Prostate gland (tissue), 2 donors: Measurements from ENCODE around the gene MYBPH.

Experiments used
- POLR2A ChIP-seq: fragments of 450-650 bp; IDR thresholded peaks from one replicate; pipeline ENCODE4 v1.6.1; 2016; ENCODE audit warnings: antibody characterized with exemption, mild to moderate bottlenecking
- TF ChIP-seq, protein P1 (sequence below), 4 experiments: fragments of 200-600 bp in 2 of 4; fragments of 450-650 bp in 2 of 4; sonication (generic) in 2 of 4; IDR thresholded peaks; 1 replicate in 3 of 4; 2 replicates in 1 of 4; pipeline ENCODE4 v1.5.1; 2016 to 2019; ENCODE audit warnings: antibody characterized with exemption in 4 of 4, mild to moderate bottlenecking in 2 of 4, moderate library complexity in 2 of 4

DNA sequence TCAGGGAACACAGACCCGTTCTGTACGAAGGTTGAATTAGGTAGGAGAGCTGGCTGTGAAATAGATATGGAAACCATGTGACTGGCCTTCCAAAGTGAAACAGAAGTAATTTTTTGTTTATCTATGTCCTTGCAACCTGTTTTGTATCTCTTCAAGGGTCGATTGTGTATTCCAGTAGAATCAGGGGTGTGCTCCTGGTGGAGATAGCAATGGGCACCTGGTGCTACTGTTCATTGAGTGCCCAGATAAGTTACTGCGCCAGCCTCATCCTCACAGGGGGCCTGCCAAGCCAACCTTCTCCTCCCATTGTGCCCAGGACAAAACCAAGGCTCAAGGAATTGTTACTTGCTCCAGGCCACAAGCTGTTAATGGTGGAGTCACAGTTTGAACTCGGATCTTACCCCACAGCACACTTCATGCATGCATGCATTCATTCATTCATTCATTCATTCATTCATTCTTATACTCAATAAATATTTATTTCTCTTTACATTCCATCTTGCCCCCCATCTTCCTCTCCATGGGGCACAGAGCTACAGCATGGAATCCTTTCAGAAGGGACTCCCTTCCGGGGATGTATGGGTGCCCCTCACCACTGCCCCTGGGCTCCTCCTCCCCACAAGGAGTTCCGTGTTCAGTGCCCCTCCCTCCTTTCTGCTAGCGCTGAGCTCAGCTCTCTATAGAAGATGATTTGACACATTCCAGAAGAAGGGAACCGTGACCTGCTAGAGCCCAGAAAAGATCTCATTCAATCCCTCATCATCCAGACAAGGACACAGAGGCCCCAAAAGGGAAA lies 24.1 kb downstream of the MYBPH start:
- TF ChIP-seq POLR2A, result no peak
- TF ChIP-seq, protein P1, sequence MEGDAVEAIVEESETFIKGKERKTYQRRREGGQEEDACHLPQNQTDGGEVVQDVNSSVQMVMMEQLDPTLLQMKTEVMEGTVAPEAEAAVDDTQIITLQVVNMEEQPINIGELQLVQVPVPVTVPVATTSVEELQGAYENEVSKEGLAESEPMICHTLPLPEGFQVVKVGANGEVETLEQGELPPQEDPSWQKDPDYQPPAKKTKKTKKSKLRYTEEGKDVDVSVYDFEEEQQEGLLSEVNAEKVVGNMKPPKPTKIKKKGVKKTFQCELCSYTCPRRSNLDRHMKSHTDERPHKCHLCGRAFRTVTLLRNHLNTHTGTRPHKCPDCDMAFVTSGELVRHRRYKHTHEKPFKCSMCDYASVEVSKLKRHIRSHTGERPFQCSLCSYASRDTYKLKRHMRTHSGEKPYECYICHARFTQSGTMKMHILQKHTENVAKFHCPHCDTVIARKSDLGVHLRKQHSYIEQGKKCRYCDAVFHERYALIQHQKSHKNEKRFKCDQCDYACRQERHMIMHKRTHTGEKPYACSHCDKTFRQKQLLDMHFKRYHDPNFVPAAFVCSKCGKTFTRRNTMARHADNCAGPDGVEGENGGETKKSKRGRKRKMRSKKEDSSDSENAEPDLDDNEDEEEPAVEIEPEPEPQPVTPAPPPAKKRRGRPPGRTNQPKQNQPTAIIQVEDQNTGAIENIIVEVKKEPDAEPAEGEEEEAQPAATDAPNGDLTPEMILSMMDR (IDR thresholded peaks at IDR 0.05), result no peak
